HG02759 (cell line): ENCODE data around the gene SCARB1.
"Not testable (repeated sequence)": the region's sequence is repeated elsewhere in the genome, so short reads cannot be mapped to it uniquely, and the experiment has no call there.

Experiments
- ATAC-seq: cut with Tn5 transposase; IDR thresholded peaks from one replicate; pipeline ENCODE4 v1.9.1; 2021; ENCODE audit warnings: mild to moderate bottlenecking, moderate library complexity; ENCODE audit not compliant: unreplicated experiment

The SCARB1 gene

GRCh38 chr12:124884587-124885438 lies 21.1 kb upstream of the SCARB1 start:
- peak; percentile 94 for ATAC-seq

- ATAC-seq: no peak
Observed at GRCh38 chr12:124883263-124884130, 19.8 kb upstream of the SCARB1 start.

DNA sequence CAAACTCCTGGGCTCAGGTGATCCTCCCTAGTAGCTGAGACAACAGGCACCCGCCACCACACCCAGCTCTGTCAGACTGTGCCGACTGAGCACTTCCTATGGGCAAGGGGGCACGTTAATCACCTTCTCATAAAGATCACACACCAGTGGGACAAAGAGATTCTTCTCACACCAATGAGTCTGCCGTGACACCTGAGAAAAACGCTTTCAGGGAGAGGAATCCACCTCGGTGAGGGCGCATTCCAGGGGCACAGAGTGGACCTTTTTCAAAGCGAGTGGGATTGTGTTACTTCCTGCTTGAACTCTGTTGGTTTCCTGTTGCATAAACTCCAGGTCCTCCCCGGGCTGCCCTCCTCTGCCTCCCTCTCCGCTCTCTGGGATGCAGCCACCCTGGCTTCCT lies 17.5 kb upstream of the SCARB1 start:
- no peak for ATAC-seq

DNA sequence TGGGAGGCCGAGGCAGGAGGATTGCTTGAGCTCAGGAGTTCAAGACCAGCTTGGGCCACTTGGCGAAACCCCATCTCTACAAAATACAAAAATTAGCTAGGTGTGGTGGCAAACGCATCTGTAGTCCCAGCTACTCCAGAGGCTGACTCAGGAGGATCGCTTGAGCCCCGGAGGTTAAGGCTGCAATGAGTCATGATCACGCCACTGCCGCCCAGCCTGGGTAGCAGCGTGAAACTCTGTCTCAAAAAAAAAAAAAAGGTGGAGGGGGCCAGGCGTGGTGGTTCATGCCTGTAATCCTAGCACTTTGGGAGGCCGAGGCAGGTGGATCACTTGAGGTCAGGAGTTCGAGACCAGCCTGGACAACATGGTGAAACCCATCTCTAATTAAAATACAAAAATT lies 16.7 kb upstream of the SCARB1 start:
- not testable (repeated sequence) for ATAC-seq

GRCh38 chr12:124878795-124879516 lies 15.3 kb upstream of the SCARB1 start:
- ATAC-seq: no peak

DNA sequence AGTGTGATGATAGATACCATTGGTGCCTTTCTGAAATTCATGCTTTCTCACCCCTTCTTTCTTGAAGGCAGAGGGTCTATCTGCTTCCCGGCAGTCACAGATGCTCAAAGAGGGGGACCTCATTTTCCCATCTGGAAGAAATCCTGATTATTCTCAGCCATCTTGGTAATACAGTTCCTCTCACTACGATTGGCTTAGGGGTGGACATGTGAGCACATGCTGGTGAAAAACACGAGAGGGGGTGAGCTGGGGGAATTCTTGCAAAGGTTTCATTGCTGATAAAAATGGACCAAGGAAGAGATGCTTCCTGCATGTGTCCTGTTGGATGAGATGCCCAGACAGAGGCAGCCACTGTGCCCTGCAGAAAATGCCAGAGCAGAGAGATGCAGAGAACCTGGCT lies 13.8 kb upstream of the SCARB1 start:
- no peak for ATAC-seq

GRCh38 chr12:124876171-124876570 lies 12.5 kb upstream of the SCARB1 start:
- no peak for ATAC-seq

DNA sequence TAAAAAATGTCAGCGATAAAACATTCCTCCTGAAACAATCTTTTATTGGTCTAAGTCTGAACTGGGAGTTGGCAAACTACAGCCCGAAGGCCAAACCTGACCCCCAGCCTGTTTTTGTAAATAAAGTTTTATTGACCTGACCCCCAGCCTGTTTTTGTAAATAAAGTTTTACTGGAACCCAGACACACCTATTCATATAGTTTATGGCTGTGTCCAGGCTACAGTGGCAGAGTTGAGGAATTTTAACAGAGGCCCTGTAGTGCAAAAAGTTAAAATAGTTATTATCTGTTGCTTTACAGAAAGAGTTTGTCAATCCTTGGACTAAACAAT lies 12.1 kb upstream of the SCARB1 start:
- no peak for ATAC-seq

DNA sequence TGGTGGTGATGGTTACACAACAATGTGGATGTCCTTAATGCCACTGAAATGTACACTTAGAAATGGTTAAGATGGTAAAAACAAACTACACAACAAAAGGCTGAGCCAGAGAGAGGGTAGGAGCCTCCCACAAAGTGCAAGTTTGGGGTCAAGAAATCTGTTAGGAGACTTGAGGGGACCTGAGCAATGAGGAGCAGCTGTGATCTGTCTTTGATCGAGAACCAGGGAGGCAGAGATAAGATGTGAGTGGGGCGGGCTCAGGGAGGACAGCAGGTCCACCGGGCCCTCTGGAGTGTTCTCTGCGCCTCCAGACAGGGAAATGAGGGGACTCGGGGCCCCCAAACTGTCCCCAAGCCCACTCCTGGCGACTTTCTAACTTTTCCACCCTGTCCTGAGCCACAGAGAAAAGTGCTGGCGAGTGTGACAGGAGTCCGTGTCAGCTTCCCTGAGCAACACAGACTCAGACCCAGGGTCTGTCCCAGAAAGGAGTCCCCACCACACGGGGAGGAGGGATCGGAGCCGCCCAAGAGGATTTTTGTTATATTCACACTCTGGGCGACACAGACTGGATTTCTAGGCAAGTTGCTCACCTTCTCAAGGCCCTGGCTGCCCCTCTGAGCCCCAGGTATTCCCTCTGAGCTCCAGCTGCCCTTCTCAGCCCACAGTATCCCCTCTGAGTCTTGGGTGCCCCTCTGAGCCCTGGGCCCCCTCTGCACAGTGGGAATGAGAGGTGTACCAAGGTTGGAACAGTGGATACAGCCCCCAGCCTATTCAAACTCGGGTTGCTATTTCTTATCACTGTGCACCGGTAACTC lies 11.5 kb upstream of the SCARB1 start:
- ATAC-seq: no peak

- no peak for ATAC-seq
Observed at GRCh38 chr12:124874188-124874587, 10.5 kb upstream of the SCARB1 start.

- ATAC-seq: no peak
Observed at GRCh38 chr12:124872068-124872719, 8.5 kb upstream of the SCARB1 start.

DNA sequence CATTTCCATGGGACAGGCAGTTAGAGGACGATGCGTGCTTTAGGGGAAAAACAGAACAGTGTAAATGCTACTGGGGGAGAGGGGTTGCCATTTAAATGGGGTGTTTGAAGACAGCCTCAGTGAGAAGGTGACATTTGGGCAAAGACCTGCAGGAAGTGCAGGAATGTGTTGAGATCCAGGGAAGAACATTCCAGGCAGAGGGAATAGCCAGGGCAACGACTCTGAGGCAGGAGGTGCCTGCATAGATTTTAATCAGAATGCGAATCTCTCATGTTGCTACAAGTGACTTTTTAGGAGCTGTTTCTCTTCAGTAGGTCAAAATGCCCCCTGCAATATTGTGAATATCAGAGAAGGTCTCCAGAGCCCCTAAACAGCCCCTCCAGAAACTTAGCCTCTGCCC lies 7.6 kb upstream of the SCARB1 start:
- no peak for ATAC-seq

- ATAC-seq: no peak
Observed at GRCh38 chr12:124870515-124870914, 6.9 kb upstream of the SCARB1 start.

DNA sequence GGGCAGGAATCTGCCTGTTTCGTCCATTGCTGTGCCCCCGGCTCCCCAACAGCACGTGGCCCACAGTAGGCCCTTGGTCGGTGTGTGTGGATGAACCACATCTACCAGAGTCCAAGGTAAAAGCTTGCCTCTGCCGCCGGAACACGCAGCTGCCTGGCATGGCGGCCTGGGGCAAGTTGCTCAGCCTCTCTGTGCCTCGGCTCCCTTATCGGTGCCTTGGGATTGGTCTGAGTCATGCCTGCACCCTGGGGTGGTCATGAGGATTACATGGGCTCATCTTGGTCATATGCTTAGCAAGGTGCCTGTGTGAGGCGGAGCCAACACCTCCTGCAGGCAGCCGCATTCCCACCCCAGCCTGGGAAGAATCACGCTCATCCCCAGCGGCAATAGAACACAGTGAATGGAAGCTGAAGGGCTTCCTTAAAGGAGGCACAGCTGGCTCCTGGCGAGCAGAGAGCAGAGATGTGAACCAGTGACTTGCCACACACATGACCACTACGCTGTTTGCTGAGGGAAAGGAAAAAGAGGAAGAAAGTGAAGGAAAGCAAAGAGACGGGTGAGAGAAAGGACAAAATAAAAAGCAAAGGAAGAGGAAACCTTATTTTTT lies 5.5 kb upstream of the SCARB1 start:
- ATAC-seq: no peak

GRCh38 chr12:124868252-124869058 lies 4.8 kb upstream of the SCARB1 start:
- ATAC-seq: no peak

DNA sequence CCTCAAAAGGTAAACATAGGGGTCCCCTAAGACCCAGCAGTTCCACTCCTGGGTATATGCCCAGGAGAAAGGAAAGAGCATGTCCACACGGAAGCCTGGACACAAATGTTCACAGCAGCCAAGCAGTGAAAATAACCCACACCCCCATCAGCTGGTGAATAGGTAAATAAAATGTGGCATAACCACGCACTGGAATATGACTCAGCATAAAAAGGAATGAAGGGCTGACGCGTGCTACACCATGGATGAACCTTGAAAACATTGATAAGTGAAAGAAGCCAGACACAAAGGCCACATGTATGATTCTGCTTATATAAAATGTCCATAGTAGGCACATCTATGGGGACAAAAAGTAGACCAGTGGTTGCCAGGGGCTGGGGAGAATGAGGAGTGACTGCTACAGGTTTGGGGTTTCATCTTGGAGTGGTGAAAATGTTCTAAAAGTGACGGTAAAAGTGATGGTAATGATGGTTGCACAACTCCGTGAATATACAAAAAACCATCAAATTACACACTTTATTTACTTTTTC lies 3.8 kb upstream of the SCARB1 start:
- ATAC-seq: no peak

GRCh38 chr12:124866883-124867400 lies 3.3 kb upstream of the SCARB1 start:
- no peak for ATAC-seq

DNA sequence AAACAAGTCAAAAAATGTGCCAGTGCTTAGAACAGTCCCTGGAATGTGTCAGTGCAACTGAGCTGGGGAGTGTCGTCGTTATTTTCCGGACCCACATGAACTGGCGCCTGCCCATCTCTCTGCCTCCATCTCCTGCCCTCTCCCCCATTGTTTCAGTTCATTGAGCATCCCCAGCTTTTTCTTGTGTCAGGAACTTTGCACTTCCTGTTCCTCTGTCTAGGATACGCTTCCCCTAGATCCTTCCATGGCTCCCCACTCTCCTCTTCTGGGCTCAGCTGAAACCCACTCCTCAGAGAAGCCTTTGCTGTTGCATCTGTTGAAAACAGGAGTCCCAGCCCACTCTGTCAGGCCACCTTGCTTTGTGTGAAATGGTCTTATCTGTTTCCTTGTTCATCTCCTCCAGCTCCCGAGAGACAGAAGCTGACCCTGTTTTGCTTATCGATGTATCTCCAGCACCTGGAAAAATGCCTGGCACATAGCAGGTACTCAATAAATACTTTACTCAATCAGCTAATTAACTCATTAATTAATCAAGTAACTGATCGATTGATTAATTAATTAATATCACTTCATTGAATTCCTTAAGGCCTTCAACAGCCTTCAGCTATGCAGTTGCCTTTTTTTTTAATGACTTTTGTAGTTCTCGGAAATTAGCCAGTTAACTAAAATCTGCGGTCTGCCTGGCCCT lies 2.7 kb upstream of the SCARB1 start:
- ATAC-seq: no peak
